Stimulated activated CD4-positive, alpha-beta T cell treated with anti-CD3 and anti-CD28 coated beads, Interleukin-1b, Interleukin-23, amount 100 ng/mL, for 4 hours (primary cell): ENCODE data around the gene PKNOX1.
"Not testable (repeated sequence)": the region's sequence is repeated elsewhere in the genome, so short reads cannot be mapped to it uniquely, and the experiment has no call there.

ENCODE experiments used
- DNase-seq, 2 donors: peaks; one replicate each; pipeline ENCODE4 v3.0.0-alpha.2; 2020; ENCODE audit warnings: low read depth in 2 of 2

PKNOX1 gene

DNA sequence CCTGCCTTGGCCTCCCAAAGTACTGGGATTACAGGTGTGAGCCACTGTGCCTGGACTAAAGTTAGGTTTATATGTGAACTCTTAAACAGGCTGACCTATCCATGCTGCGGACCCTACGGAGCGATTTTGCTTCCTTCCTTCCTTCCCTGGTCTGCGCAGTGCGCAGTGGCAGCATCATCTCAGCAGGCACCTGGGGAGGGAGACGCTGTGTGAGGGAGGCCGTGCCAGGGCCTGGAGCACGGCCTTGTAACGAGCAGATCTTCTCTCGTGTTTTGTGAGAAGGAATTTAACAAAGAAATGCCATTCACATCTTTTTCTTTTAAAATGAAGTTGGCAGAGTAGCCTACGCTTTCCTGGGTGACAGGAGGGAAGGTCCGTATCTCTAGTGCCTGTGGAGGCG lies 45.8 kb downstream of the PKNOX1 start:
- DNase-seq, result no peak

DNA sequence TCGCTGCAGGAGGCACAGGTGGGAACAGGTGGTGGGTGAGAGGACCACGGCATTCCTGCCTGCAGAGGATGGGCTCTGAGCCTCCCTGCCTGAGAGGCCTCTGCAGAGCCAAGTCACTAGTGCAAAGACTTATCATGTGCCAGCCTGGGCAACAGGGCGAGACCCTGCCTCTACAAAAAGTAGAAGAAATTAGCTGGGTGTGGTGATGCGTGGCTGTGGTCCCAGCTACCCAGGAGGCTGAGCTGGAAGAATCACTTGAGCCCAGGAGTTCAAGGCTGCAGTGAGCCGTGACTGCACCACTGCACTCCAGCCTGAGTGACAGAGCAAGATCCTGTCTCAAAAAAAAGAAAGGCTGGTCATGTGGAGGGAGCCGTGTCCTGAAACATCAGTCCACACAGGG lies 46.4 kb downstream of the PKNOX1 start:
- DNase-seq, result no peak

DNA sequence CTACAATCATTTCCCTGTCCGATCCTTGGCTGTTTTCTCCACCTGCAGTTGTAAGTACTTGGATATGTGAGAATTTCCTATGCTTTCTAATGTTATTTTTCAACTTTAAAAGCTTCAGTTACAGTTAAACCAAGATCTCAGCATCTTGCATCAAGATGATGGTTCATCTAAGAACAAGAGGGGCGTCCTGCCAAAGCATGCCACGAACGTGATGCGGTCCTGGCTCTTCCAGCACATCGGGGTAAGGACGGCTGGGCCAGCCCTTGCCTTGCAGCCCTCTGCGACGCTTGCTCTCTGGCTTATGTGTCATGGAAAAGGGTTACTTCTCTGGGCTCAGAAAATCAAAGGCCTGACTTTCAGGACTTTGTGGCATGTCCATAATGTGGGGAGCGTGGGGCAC lies 46.8 kb downstream of the PKNOX1 start:
- DNase-seq, result no peak

DNA sequence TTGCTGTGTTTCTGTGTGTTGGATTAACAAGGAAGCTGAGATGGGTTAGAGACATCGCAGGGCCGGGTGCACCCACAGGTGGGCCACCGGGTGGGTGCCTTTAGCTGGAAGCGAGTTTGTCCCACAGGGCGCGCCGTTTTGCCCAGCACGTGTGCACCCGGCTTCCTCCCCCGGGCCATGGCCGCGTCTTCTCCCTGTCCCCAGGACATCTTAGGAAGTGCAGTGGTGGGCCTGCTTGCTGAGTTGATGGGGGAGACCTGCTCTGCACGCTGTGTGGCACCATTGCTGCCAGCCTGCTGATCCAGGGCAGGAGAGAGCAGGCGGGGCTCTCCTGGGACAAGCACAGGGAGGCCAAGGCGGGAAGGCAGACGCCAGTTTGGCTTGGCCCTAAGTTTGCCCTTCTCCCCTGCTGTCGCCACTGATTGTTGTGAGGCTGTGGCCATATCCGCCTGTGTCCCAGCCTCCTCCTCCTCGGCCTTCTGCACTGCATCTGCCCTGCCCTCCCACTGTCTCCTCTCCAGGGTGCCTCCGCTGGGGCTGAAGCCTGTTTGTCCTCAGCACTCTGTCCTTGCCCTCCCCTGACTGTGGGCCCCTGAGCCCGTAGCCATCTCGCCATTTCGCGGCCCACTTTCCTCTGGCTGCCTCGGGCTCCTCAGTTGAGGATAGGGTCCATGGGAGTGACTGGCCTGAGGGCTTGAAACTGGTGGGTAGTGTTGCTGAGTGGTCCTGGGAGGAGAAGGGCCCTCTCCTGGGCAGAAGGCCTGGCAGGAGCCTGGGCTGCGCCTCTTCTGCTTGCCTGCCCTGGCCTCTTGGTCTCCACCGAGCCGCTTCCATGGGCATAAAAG lies 47.6 kb downstream of the PKNOX1 start:
- no peak for DNase-seq

DNA sequence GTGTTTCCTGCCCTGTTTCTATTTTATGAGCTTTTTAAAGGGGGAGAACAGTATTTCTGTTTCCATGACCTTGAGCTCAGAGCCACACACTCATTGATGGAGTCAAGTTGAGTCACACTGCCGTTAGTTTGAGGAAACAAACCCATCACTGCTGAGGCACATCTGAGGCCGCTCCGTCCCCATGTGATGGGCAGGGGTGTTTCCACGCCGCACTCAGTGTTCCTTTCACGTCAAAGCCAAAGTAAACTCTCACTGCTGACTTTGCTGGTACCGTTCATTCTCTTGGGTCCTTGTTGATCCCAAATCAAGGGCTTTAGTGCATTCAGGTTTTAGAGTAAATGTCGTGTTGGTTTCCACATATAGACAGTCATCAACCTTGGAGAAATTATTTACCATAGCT lies 48.8 kb downstream of the PKNOX1 start:
- no peak for DNase-seq

DNA sequence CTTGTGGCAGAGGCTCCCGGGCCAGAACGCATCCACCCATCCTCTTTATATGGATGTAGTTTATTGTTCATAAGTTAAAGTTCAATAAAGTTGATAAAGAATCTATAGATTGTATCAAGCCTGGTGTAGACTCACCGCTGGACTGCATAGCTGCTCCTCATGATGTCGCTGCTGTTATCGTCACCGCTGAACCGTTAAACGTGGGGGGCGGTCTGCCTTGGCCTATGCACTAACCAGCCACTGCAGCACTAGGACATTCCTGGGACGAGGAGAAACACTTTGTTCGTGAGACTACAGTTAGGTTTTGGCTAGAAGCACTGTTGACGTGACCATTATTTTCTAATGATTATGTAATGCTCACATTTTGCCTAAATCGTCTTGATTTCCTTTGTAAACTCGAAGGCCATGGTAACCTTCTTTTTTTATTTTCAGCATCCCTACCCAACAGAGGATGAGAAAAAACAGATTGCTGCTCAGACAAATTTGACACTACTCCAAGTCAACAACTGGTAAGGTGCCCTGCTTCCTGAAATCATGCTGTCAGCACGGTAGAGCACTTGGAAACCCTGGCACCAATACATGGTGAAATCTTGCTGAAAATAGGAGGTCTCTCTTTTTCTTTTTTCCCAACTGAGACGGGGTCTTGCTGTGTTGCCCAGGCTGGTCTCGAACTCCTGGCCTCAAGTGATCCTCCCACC lies 50.2 kb downstream of the PKNOX1 start:
- no peak for DNase-seq

DNA sequence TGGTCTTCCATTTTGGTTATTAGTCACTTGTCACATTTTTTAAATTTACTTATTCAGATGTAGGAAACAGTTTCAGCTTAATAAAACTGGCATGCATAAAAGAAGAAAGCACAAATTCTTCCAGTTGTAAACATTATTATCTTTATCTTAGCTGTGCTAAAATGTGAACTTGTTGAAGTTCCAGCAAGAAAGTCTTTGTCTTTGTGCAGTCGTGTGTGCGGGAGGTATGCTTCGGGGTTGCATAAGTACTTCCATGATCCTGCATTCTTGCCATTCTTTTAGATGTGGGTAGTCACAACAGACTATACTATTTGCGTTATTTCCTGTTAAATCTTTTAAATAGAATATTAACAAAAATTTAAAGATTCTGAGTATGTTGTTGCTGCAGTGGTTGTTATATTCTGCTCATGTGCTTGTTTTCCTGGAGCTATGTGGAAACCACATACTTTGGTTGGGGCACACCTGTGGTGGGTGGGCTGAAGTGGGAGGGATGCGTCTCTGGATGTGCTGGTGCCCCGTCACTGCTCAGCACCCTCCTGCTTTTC lies 51.3 kb downstream of the PKNOX1 start:
- DNase-seq, result no peak

DNA sequence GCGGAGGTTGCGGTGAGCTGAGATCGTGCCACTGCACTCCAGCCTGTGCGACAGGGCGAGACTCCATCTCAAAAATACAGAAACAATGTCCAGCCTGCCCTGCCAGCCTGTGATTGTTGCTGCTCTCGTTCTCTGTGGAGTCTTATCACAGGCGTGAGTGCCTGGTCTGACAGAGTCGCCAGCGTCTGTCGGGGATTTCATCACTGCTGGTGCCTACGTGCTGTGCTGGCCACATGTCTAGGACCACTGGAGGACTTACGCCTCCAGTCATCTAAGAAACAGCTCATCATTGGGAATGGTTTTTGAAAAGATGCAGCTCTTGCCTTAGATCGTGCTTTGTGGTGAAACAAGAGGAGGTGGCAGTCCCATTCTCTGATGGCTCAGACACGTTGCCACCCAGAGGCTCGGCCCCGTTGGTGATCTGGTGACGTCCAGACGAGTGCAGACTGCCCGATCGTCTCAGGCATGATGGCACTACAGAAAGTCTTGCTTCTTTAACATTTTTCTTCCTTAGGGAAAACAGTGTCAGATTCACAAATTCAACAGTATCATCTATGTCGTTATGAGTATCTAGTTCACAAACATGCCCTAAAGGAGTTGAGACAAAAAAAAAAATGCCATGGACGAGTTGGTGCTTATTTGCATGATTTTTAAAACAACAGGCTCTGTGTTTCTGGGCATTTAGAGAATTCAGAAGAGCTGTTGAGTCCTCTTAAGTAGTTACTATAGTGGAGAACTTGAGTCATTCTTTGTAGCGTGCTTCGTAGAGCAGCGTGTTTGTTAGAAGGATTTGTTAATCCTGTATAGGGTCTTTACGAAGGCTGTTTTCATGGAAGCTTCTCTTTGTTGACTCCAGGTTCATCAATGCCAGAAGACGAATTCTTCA lies 53.7 kb downstream of the PKNOX1 start:
- DNase-seq, result no peak

DNA sequence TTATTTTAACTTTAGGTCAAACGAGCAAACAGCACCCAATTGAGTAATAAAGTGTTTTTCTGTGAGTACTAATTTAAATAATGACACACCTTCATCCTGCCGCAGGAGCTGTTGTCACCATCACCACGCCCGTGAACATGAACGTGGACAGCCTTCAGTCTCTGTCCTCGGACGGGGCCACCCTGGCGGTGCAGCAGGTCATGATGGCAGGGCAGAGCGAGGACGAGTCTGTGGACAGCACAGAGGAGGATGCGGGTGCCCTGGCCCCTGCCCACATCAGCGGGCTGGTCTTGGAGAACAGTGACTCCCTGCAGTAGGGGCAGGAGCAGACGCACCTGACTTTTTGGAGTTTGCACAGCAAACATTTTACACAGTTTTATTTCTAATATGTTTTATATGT lies 55.4 kb downstream of the PKNOX1 start:
- no peak for DNase-seq

DNA sequence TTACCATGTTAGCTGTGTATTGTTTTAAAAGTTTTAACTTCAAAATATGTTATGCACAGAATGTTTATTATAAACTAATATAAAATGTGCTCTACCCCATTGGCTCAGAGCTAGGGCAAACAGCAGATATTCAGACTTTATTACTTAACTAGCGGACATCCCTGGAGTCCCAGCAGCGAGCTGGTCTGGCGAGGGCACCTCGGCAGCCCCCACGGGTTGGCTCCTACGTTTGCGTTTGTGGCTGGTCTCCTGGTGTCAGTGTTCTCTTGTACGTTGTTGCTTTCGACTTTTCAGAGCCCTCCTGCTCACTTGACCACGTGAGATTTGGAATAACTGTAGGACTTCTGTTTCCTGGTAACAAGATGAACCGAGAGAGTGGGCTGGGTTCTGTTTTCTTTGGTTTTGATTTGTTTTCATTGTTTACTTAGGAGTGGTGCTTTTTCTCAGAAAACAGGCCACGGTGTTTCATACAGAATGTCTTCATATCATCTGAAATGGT lies 56.8 kb downstream of the PKNOX1 start:
- DNase-seq, result no peak

DNA sequence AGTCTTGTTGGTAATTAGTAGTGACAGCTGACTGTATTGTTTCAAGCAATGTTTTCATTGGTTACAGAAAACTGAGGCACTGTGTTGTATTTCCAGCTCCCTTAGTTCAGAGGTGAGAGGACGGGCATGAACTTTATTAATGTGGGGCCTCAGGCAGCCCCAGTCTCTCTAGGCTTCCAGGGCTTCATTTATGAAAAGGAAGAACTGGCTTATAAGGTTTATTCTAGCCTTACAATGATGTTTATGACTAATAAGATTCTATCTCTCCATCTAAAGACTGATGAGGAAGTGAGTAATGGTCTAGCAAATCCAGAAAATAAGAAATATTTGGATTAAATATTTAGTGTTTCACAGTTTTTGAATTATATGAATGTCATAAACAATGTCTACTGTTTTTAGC lies 59.7 kb downstream of the PKNOX1 start:
- DNase-seq, result no peak

DNA sequence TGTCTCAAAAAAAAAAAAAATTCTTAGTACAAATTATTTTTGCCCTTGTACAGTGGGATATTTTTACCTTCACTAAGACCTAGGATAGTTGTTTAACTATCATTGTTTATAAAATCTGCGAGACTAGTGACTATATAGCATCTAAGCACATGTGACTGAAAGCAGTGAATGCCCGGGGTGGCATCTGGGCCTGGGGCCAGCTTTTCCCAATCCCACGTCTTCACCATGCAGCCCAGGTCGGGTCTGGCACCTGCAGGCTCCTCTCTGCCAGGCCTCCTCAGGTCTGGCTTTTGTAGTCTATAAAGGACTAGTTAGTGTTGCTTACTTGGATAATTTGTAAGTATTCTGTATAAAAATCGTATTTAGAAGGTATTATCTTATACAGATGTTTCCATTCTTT lies 60.5 kb downstream of the PKNOX1 start:
- no peak for DNase-seq

DNA sequence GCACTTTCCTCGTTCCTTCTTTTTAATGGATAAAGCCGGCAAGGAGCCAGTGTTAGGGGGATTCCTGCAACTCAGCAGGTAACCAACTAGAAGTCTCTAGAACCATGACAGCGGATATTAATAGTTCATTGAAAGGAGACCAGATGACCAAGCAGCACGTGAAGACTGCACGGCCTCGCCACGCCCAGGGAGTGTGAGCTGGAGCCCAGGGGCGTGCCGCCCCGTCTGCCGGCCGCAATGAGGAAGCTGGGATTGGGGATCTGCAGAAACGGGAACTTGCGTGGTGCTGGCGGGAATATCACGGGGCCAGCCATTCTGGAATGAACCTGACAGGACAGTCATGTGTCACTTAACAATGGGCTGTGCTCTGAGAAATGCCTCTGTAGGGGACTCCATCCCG lies 62.5 kb downstream of the PKNOX1 start:
- DNase-seq, result not testable (repeated sequence)

DNA sequence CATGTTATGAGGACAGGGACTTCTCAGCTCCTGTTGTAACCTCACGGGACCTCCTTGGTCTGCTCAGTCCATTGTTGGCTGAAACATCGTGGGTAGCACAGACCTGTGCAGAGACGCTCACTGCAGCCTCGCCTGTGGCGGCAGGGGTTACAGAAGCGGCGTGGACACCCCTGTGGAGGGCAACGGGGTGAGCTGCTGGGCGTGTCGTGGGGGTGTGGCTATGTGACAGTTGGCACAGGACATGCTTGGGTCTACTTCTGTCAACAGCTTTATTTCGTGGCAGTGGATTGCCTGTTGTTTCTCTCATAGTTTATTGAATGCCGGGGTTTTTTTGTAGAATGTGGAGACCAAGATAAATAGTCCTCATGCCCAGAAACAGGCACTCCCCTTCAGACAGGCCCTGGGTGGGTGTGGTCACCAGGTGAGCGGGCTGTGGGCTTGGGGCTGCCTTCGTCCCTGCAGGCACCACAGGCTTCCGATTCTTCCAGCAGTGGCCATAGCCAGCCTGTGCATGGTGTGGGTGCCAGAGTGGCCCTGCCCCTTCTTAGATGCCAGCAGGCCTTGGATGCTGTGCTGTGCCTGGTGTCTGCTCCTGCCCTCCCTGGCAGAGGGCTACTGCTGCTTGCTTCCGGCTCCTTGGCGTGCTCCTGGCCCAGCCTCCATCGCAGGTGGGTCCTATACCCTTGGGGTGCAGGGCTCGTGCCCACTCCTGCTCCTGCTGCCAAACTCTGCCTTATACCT lies 63.7 kb downstream of the PKNOX1 start:
- not testable (repeated sequence) for DNase-seq

DNA sequence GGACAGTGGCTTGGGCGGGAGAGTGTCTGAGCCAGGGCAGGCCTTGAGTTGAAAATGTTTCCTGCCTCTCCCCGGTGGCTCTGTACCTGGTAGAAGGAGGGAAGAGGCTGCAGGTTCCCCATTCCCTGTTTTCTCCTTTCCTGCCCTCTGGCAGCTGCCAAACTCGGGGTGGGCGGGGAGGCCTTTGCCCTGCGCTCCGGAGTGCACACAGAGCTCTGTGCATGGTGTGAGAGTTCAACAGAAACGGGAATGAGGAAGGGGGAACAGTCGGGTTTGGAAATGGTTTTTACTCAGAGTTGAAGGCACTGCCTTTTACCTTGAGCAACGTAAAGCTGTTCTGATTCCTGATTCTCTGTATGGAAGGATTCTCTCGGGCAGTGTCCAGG lies 64.3 kb downstream of the PKNOX1 start:
- not testable (repeated sequence) for DNase-seq

DNA sequence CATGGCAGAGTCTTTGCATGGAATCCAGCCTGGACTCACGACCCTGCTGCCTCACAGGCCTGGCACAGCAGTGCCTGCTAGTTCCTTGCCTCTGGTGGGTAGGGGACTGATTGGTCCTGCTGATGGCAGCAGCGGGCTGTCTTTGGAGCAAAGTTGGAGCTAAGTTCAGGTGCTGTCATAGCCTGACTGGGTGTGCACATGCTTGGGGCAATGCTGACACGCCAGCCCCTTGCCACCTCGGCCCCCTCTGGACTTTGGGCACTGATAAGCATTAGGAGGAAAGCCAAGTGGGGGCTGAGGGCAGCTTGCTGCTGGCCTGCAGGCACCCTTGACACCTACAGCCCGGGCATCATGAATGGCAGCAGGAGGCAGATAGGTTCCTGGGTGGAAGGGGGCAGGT lies 67.8 kb downstream of the PKNOX1 start:
- not testable (repeated sequence) for DNase-seq

DNA sequence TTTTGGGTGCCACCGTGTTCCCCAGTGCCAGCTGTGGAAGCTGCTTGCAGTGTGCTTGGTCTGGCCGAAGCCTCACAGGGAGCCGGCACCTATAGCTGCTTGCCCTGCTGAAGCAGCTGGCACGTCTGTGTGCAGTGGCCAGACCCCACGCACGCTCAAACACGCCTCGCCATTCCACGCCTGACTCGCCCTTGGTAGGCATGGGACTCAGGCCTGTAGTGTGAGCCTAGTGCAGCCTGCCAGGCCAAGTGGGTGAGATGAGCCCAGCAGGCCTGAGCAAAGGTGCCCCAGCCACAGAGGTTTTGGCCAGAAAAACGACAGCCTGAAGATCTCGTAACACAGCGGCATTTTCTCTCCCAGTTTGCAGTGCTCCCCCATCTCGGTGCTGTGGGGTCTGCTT lies 68.9 kb downstream of the PKNOX1 start:
- not testable (repeated sequence) for DNase-seq

DNA sequence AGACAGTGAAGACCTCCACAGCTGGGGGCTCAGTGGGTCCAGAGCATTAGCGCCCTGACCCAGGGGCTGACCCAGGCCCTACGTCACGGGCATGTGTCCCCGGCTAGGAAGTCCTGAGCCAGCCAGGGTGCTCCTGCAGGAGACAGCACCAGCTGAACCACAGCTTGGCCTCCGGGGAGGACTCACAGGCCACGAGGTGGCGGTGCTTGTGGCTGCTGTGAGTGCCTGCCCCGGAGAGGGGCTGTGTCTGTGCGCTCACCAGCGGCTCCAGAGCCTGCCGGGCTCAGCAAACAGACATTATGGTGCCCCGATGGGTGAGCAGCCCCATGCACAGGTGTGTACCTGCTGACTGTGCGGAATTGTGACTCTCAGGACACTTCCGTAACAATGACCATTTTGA lies 70.2 kb downstream of the PKNOX1 start:
- not testable (repeated sequence) for DNase-seq

DNA sequence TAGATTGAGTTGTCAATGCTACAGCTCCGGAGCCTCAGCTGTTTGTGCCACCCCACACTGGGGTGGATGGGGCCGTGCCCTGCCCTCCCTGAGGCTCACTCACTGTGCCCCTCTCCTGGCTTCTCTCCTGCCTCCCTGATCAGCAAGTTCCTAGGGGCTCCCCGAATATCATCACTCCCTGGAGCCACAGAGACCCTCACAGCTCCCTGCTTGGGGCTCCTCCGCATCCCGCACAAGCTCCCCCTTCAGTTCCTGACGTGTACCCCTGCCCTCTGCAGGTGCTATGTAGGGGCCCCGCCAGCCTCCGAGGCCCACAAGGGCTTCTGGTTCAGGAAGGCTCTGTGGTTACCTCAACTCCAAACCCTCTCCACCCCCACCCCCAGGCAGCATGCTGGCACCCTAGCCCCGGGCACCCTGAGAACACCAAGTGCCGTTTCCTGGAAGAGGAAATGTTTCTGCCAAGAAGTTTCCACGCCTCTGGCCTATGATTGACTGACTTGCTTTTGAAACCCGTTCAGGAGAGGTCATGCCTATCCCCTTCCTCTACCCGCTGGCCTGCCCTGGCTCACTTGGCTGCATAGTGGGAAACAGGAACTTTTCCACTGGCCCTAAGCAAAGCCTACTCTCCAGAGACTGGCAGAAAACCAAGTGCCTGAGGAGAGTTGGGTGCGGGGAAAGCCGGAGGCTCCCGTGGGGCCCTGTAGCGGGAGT lies 71.0 kb downstream of the PKNOX1 start:
- DNase-seq, result not testable (repeated sequence)
